HepG2 (cell line): Measurements from ENCODE around the gene SLC43A1. TPM values are rescaled to one million over a fixed set of nuclear protein-coding genes. Genes with fewer than 3 reads are reported as not detected.

ENCODE experiments used
- CBX1 ChIP-seq: IDR thresholded peaks from one replicate; pipeline ENCODE4 v1.6.1; 2016; ENCODE audit warnings: antibody characterized with exemption, low read depth
- CHD2 ChIP-seq: IDR thresholded peaks from 2 replicates; pipeline ENCODE4 v1.6.1; 2011; ENCODE audit warnings: low read depth, low read length, improper control_type of control experiment
- DMTF1 ChIP-seq: sonication (generic); formaldehyde crosslinking; IDR thresholded peaks from 2 replicates; pipeline ENCODE4 v1.4.0; 2020; ENCODE audit warnings: mild to moderate bottlenecking, missing genetic modification reagents
- DPF2 ChIP-seq: sonication (generic); formaldehyde crosslinking; IDR thresholded peaks from 2 replicates; pipeline ENCODE4 v1.4.0; 2020; ENCODE audit warnings: mild to moderate bottlenecking, low read depth, missing genetic modification reagents, borderline replicate concordance
- ETV6 ChIP-seq: sonication (generic); formaldehyde crosslinking; conservative IDR thresholded peaks from 2 replicates; pipeline ENCODE4 v1.4.0; 2020; ENCODE audit warnings: missing genetic modification reagents
- JUN ChIP-seq: sonication (generic); formaldehyde crosslinking; IDR thresholded peaks from 2 replicates; pipeline ENCODE4 v1.4.0; 2020; ENCODE audit warnings: mild to moderate bottlenecking, missing genetic modification reagents
- MXD4 ChIP-seq: IDR thresholded peaks from 2 replicates; pipeline ENCODE4 v1.6.1; 2016; ENCODE audit warnings: mild to moderate bottlenecking, missing biosample characterization, missing genetic modification reagents
- PHF20 ChIP-seq: sonication (generic); formaldehyde crosslinking; IDR thresholded peaks from 2 replicates; pipeline ENCODE4 v1.5.0; 2020; ENCODE audit warnings: mild to moderate bottlenecking, missing genetic modification reagents
- PHF5A ChIP-seq: IDR thresholded peaks from one replicate; pipeline ENCODE4 v1.6.1; 2018; ENCODE audit warnings: low read depth, missing genetic modification reagents; ENCODE audit not compliant: unreplicated experiment
- REXO4 ChIP-seq: sonication (generic); formaldehyde crosslinking; IDR thresholded peaks from 2 replicates; pipeline ENCODE4 v1.8.0; 2022; ENCODE audit warnings: missing genetic modification reagents, mild to moderate bottlenecking, borderline replicate concordance
- RFX5 ChIP-seq: IDR thresholded peaks from 2 replicates; pipeline ENCODE4 v1.6.1; 2011; ENCODE audit warnings: low read depth, low read length, improper control_type of control experiment
- SSRP1 ChIP-seq: IDR thresholded peaks from 2 replicates; pipeline ENCODE4 v1.6.1; 2016; ENCODE audit warnings: control low read depth
- THAP11 ChIP-seq: IDR thresholded peaks from 2 replicates; pipeline ENCODE4 v1.6.1; 2016; ENCODE audit warnings: missing biosample characterization, missing genetic modification reagents
- THRA ChIP-seq: sonication (generic); formaldehyde crosslinking; IDR thresholded peaks from 2 replicates; pipeline ENCODE4 v1.4.0; 2020; ENCODE audit warnings: missing genetic modification reagents, borderline replicate concordance
- ZNF136 ChIP-seq: sonication (generic); formaldehyde crosslinking; IDR thresholded peaks from 2 replicates; pipeline ENCODE4 v1.8.1; 2022; ENCODE audit warnings: low read depth, mild to moderate bottlenecking, moderate library complexity, missing genetic modification reagents
- ZNF263 ChIP-seq: sonication (generic); formaldehyde crosslinking; IDR thresholded peaks from 2 replicates; pipeline ENCODE4 v1.4.0; 2020; ENCODE audit warnings: missing genetic modification reagents
- ZNF598 ChIP-seq: sonication (generic); formaldehyde crosslinking; IDR thresholded peaks from 2 replicates; pipeline ENCODE4 v1.5.1; 2020; ENCODE audit warnings: mild to moderate bottlenecking, missing genetic modification reagents, borderline replicate concordance
- ZNF780A ChIP-seq: sonication (generic); formaldehyde crosslinking; IDR thresholded peaks from 2 replicates; pipeline ENCODE4 v1.8.0; 2022; ENCODE audit warnings: mild to moderate bottlenecking, missing genetic modification reagents, moderate library complexity
- ZNF781 ChIP-seq: sonication (generic); formaldehyde crosslinking; IDR thresholded peaks from 2 replicates; pipeline ENCODE4 v1.5.1; 2020; ENCODE audit warnings: borderline replicate concordance, mild to moderate bottlenecking, missing genetic modification reagents; ENCODE audit errors: not compliant biosample characterization
- ZNF816 ChIP-seq: sonication (generic); formaldehyde crosslinking; IDR thresholded peaks from 2 replicates; pipeline ENCODE4 v1.8.0; 2022; ENCODE audit warnings: missing genetic modification reagents, mild to moderate bottlenecking, borderline replicate concordance
- polyA plus RNA-seq, 8 experiments: library from polyadenylated mRNA; depleted of rRNA in 3 of 8; stranded (reverse) in 7 of 8; unstranded in 1 of 8; fragments of >200 nt; fragmentation: Illumina TruSeq in 4 of 8; extraction: Trizol in 4 of 8; gene quantifications; 2 replicates each; pipeline versions ENCODE4 v1.2.1 to v1.2.3, GENCODE V29; 2011 to 2016; ENCODE audit warnings: low read depth in 4 of 8, missing spikeins in 1 of 8, mixed read lengths in 1 of 8; ENCODE audit not compliant: insufficient read depth in 1 of 8
- total RNA-seq, 5 experiments: library from RNA; depleted of rRNA; stranded (reverse); fragments of >200 nt; fragmentation: Illumina TruSeq; extraction: Trizol; gene quantifications; 2 replicates each; pipeline ENCODE4 v1.2.3, GENCODE V29; 2016; ENCODE audit warnings: low read depth in 1 of 5

Gene SLC43A1
- total and polyA plus RNA-seq, 2 of the 13 experiments (the other 11 are each of a cell fraction or from before 2014, with no cell fraction given): 72.3 to 87.6 TPM

DNA sequence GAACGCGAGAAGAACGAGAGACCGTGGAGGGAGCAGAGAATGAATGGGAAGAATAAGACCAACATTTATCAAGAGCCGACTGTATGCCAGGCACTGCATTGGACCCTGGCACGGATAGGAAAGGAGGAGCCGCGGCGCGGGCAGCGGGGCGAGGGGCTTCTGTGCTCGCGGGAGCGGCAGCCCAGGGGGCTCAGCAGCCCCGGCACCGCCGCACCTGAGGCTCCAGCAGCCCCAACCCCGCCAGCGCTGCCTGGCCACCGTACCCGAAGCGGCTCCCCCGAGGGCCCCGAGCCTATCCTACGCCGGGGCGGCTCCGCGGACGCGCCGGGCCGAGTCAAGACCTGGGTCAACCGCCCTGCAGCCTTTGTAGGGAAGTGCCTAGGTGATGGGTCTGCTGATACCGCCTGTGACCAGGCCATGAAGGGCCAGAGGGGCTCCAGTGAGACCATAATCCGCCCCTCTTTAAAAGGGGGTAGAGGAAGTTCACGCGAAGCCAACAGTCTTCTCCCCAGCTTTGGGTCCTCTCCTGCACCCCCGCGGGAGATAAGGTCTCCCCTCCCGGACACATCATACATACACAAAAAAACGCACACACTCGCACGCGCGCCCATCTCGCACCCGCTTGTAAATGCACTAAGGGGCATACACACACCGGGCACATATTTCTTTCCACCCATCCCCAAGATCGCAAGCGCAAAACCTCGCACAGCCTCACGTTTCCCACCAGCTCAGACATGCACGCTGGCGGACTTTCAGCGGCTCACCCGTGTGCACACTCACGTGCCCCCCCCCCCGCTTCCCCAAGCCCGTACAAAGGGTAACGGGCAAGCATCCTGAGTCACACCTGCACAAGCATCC lies 56.1 kb downstream of the SLC43A1 start (continued):
- TF ChIP-seq PHF20 (no peak), DMTF1 (CRISPR knock-in tag) (no peak), ZNF598 (no peak), MXD4 (CRISPR knock-in tag) (no peak), ZNF816 (CRISPR knock-in tag) (no peak), PHF5A (CRISPR knock-in tag) (no peak), DPF2 (CRISPR knock-in tag) (no peak), SSRP1 (CRISPR knock-in tag) (0 out of 2 replicates have a peak, but pooled peaks have one; percentile 23), JUN (CRISPR knock-in tag) (no peak), ZNF263 (no peak), CHD2 (no peak), ZNF781 (CRISPR knock-in tag) (no peak), ZNF780A (no peak), CBX1 (no peak), THAP11 (CRISPR knock-in tag) (no peak), ETV6 (CRISPR knock-in tag) (no peak), RFX5 (no peak), REXO4 (no peak), THRA (no peak), ZNF136 (CRISPR knock-in tag) (no peak)
